ENCODE measurements around the gene MPHOSPH9.

Gene MPHOSPH9

GRCh38 chr12:123171967-123172366 lies 61.0 kb downstream of the MPHOSPH9 start:
- Histone ChIP-seq H3K4me1 (ENCODE audit: low read length) (no peaks in the 10 kb centered on the region), H4K20me1 (ENCODE audit: insufficient read depth, low read length) (no peaks in the 10 kb centered on the region), H3K79me2 (ENCODE audit: low read length) (no peaks in the 10 kb centered on the region), H3K27me3 (ENCODE audit: low read depth, low read length) (no peaks in the 10 kb centered on the region), H3K36me3 (replicated peaks; ENCODE audit: low read depth, low read length) (peaks cover 8% of the 10 kb centered on the region), H3K27ac (ENCODE audit: low read length) (no peak overlapping the region), H3K9me3 (ENCODE audit: insufficient read depth, low read length) (no peaks in the 10 kb centered on the region), H3K9ac (ENCODE audit: low read length) (no peak overlapping the region), H2AFZ (ENCODE audit: low read depth, low read length) (no peak overlapping the region), H3K4me2 (ENCODE audit: low read length) (no peak overlapping the region), H3K4me3 (ENCODE audit: low read length) (no peak overlapping the region)
- TF ChIP-seq EZH2phosphoT487 (IDR thresholded peaks at IDR 0.05; ENCODE audit: low read depth) (no peak), CTCF (IDR thresholded peaks at IDR 0.05; ENCODE audit: low read depth, low read length) (no peak)

GRCh38 chr12:123167329-123167728 lies 65.6 kb downstream of the MPHOSPH9 start:
- H3K36me3 ChIP-seq (replicated peaks; ENCODE audit: low read depth, low read length), result peaks cover 23% of the 10 kb centered on the region

GRCh38 chr12:123165537-123165936 lies 67.4 kb downstream of the MPHOSPH9 start:
- Histone ChIP-seq H3K79me2 (ENCODE audit: low read length) (no peaks in the 10 kb centered on the region), H3K9me3 (ENCODE audit: insufficient read depth, low read length) (no peaks in the 10 kb centered on the region), H3K4me2 (ENCODE audit: low read length) (no peak overlapping the region), H3K27ac (ENCODE audit: low read length) (no peak overlapping the region), H3K9ac (ENCODE audit: low read length) (no peak overlapping the region), H4K20me1 (ENCODE audit: insufficient read depth, low read length) (no peaks in the 10 kb centered on the region), H3K36me3 (replicated peaks; ENCODE audit: low read depth, low read length) (peaks cover 23% of the 10 kb centered on the region), H3K4me3 (ENCODE audit: low read length) (no peak overlapping the region), H3K4me1 (ENCODE audit: low read length) (no peaks in the 10 kb centered on the region), H2AFZ (ENCODE audit: low read depth, low read length) (no peak overlapping the region), H3K27me3 (ENCODE audit: low read depth, low read length) (no peaks in the 10 kb centered on the region)
- TF ChIP-seq EZH2phosphoT487 (IDR thresholded peaks at IDR 0.05; ENCODE audit: low read depth), result no peak
- no peak for TF ChIP-seq CTCF (IDR thresholded peaks at IDR 0.05; ENCODE audit: low read depth, low read length)

More at GRCh38 chr12:123167329-123167728, 65.6 kb downstream of the MPHOSPH9 start:
- Histone ChIP-seq H3K27ac (ENCODE audit: low read length) (no peak overlapping the region), H3K27me3 (ENCODE audit: low read depth, low read length) (no peaks in the 10 kb centered on the region), H3K4me3 (ENCODE audit: low read length) (no peak overlapping the region), H3K9ac (ENCODE audit: low read length) (no peak overlapping the region), H3K4me1 (ENCODE audit: low read length) (no peaks in the 10 kb centered on the region), H4K20me1 (ENCODE audit: insufficient read depth, low read length) (no peaks in the 10 kb centered on the region), H3K9me3 (ENCODE audit: insufficient read depth, low read length) (no peaks in the 10 kb centered on the region), H3K4me2 (ENCODE audit: low read length) (no peak overlapping the region), H3K79me2 (ENCODE audit: low read length) (no peaks in the 10 kb centered on the region), H2AFZ (ENCODE audit: low read depth, low read length) (no peak overlapping the region)
- TF ChIP-seq EZH2phosphoT487 (IDR thresholded peaks at IDR 0.05; ENCODE audit: low read depth) (no peak), CTCF (IDR thresholded peaks at IDR 0.05; ENCODE audit: low read depth, low read length) (no peak)

- Histone ChIP-seq H2AFZ (ENCODE audit: low read depth, low read length) (no peak overlapping the region), H3K4me1 (ENCODE audit: low read length) (no peaks in the 10 kb centered on the region), H3K9ac (ENCODE audit: low read length) (no peak overlapping the region), H4K20me1 (ENCODE audit: insufficient read depth, low read length) (no peaks in the 10 kb centered on the region), H3K79me2 (ENCODE audit: low read length) (no peaks in the 10 kb centered on the region), H3K9me3 (ENCODE audit: insufficient read depth, low read length) (no peaks in the 10 kb centered on the region), H3K27ac (ENCODE audit: low read length) (no peak overlapping the region), H3K4me2 (ENCODE audit: low read length) (no peak overlapping the region), H3K4me3 (ENCODE audit: low read length) (no peak overlapping the region), H3K36me3 (replicated peaks; ENCODE audit: low read depth, low read length) (peaks cover 27% of the 10 kb centered on the region), H3K27me3 (ENCODE audit: low read depth, low read length) (no peaks in the 10 kb centered on the region)
- no peak for TF ChIP-seq EZH2phosphoT487 (IDR thresholded peaks at IDR 0.05; ENCODE audit: low read depth)
- TF ChIP-seq CTCF (IDR thresholded peaks at IDR 0.05; ENCODE audit: low read depth, low read length), result no peak
Measured at GRCh38 chr12:123164710-123165261, 68.2 kb downstream of the MPHOSPH9 start.
